Stimulated activated CD4-positive, alpha-beta T cell treated with anti-CD3 and anti-CD28 coated beads, Interleukin-12 subunit alpha, Interleukin-12 subunit beta, amount 100 ng/mL, for 24 hours (primary cell): Measurements from ENCODE around the gene SPPL3.
A peak's percentile ranks its signal among the peaks of the same experiment; 100 is the strongest.
"Not testable (repeated sequence)": the region's sequence is repeated elsewhere in the genome, so short reads cannot be mapped to it uniquely, and the experiment has no call there.

Source experiments
- DNase-seq, 2 experiments: peaks; one replicate each; pipeline ENCODE4 v3.0.0-alpha.2; 2020; ENCODE audit warnings: low read depth in 2 of 2

The SPPL3 gene

DNA sequence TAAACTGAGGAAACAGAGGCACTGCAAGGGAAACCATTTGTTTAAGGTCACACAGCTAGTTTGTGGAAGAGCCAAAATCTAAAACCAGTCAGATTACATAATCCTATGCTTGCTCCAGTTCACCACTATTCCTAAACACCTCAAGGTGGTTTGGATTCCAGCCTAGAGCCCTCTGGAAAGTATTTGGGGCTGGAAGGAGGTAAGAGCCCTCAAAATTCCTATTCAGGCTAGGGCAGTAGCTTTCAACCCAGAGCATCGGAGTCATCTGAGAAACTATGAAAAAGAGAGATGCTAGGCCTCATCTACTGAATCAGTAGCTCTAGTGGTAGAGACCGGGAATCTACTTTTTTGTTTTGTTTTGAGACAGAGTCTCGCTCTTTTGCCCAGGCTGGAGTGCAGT is 16.0 kb upstream of the SPPL3 start:
- no peak for DNase-seq

DNA sequence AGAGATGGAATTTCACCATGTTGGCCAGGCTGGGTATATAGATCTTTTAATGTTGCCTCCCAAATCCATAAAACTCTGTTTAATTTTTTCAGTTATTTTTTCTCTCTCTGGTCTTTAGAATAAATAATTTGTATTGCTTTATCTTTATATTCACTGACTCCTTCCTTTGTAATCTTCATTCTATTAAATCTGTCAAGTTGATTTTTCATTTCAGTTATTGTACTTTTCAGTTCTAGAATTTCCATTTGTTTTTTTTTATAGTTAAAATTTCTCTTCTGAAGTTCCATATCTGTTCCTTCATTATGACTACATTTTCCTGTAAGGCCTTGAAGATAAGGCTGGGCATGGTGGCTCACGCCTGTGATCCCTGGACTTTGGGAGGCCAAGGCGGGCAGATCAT is 13.6 kb upstream of the SPPL3 start:
- DNase-seq = no peak

DNA sequence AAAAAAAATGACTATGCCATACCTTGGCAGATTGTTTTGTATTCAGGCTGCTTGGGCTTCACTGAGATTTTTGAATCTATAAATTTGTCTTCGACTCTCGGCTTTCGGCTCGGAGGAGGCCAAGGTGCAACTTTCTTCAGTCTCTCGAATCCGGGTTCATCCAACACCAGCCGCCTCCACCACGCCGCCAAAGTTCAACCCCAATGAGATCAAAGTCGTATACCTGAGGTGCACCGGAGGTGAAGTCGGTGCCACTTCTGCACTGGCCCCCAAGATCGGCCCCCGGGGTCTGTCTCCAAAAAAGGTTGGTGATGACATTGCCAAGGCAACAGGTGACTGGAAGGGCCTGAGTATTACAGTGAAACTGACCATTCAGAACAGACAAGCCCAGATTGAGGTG is 12.4 kb upstream of the SPPL3 start:
- DNase-seq = no peak

DNA sequence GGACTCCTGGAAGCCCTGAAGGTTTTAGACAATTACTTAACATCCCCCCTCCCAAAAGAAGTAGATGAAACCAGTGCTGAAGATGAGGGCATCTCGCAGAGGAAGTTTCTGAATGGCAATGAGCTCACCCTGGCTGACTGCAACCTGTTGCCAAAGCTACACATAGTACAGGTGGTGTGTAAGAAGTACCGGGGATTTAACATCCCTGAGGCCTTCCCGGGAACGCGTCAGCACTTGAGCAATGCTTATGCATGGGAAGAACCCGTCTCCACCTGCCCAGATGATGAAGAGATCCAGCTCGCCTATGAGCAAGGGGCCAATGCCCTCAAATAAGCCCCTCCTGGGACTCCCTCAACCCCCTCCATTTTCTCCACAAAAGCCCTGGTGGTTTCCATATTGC is 10.6 kb upstream of the SPPL3 start:
- no peak for DNase-seq

DNA sequence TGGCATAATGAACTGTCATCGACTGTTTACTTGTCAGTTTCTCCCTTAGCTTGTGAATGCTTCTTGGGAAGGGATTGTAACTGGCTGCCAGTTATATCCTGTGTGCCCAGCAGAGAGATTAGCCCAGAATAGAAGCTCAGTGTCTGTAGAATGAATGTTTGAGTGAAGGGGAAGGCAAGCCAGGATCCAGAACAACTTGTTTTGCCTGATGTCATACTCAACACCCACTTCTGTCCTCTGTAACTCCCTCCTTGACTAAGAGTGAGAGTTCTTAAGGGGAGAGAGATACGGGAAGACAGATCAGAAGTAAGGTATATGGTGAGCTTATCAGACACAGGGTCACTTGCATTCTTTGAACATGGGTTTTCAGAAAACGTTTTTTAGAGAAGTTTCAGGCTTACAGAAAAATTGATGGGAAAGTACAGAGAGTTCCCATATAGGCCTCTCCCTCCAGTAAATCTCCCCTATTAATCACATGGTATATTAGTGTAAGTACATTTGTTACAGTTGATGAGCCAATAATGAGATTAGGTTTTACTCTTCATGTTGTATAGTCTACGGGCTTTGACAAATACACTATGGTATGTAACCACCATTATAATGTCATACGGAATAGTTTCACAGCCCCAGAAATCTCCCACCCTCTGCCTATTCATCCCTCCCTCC is 5.6 kb upstream of the SPPL3 start:
- DNase-seq = no peak

DNA sequence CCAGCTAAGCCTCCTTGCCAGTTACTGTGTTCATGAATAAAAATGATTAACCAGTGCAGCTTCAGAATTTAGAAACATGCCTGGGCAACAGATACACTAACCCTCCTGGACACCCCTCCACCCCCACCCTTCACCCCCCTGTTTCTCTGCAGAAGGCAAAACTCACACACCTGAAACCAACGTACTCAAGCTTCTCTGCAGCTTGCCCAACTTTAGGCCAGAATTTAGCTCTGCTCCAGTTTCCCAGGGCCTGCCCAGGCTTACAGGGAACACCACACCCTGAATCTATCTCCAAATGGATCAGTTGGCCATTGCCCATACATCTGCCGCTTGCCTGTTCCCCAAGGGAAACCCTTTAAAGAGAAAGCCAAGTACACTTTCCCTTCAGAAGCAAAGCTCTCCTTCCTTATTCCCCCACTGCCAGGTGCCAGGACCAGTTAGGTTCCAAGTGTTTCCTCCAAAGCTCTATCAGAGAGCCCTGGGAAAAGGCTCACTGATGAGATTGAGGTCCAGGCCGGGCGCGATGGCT is 1.8 kb upstream of the SPPL3 start:
- no peak for DNase-seq

DNA sequence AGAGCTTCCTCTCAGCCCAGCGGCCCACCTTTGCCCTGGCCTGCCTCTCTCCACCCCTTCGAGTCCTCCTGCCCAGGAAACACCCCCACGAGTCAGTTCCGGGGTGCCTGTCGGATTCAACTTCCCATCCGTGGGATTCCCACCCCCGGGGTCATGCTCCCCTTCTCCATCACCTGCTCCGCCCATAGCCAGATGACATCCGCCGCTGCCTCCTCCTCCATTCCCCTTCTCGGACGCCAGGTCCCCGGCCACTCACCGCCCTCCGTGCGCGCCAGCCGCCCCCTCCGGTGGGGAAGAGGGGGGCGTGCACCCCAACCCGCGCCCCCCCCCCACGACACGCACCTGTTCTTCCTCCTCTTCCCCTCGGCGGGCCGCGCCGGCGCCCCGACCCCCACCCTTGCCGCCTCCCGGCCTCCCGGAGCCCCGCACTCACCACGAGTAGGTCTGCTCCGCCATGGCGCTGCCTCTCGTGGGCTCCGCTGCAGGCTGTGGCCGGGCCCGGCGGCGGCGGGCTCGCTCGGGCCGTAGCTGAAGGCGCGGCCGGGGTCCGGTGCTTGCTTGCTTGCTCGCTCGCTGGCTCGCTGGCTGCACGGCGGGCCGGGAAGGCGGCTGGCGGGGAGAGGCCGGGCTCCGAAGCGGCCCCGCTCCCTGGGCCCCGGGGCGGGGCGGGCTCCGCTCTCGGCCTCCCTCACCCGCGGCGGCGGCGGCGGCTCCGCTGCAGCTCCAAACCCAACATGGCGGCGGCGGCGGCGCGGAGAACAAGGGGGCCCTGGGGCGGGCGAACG is 554 bp downstream of the SPPL3 start:
- peak; percentile 35 to 64 for DNase-seq

DNA sequence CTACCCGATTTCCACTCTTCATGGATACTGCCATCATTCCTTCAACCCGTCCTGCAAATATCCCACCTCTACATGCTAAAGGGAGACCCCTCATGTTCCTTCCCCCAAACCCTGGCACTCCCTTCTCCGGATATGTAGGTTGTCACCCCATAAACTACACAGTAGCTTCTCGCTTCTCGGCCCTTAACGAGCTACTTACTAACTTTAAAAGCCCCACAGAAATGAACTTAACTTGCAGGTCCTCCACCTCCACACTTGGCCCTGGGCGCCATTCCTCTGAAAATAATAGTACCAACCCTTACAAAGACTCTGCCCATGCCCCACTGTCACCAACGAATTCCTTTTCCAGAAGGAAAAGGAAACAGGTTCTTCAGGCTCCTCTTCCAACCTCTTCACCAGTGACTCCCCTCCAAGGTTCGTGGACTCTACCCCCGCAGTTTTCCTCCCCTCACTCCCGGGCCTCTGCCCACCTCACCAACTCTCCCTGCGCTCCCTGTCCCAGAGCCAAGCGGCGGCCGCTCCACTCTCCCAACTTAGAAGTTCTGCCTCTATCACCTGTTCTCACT is 1.2 kb downstream of the SPPL3 start:
- no peak for DNase-seq

DNA sequence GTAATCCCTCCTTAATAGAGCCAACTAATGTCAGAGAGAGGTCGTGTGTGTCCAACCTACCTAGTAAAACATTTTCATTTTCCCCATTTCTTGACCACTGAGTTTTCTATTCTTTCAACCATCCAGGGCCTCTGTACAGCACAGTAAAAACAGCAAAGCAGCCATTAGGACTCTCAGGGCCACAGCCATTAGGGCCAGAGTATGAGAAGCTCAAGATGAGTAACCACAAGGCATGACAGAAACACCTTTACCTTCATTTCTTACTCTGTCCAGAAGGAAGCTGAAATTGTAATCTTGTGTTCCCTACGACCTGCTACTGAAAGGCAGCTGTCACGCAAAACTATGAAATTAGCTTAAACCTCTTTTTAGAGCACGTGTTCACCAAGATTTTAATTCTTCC is 2.3 kb downstream of the SPPL3 start:
- DNase-seq = no peak

DNA sequence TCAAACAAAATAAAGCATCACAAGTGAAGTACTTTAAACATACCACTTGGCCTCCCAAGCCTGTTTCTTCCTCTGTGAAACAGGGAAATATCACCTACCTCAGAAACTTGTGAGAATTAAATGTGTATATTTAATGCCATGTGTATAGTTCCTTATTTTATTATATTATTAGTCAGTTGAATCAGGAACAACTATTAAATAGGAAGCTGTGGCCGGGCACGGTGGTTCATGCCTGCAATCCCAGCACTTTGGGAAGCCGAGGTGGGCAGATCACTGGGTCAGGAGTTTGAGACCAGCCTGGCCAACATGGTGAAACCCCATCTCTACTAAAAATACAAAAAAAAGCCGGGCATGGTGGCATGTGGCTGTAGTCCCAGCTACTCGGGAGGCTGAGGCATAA is 3.1 kb downstream of the SPPL3 start:
- not testable (repeated sequence) for DNase-seq

DNA sequence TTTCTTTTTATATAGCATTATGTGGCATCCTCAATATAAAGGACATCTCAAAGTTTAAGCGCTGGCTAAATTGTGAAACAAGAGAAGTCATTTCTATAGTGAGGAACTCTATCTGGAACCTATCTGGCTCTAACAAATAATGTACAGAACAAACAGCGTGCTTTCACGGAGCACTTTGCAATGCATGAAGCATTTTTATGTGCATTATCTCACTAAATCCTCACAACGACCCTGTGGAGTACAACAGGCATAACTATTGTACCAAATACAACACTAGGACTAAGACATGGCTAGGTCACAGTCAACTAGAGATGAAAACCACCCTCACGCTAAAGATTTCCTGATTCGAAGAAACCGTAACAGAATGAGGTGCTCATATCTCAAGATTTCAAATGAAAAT is 8.6 kb downstream of the SPPL3 start:
- DNase-seq = no peak

DNA sequence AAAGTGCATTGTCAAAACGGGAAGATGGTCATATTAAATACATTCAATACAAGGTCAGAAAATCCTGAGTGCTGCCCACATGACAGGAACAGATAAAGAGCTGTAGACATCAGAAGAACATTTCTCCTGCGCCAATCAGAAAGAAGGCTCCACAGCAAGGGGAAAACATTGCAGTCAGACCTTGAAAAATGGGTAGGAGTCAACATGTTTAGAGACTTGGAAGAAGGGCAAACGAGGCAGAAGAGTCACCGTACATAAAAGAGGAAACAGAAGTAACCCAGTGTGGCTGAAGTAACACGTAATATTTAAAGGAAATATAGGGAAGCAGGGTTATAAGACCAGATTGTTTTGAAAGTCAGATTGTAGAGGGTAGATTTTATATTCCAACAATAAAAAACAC is 11.9 kb downstream of the SPPL3 start:
- no peak for DNase-seq

DNA sequence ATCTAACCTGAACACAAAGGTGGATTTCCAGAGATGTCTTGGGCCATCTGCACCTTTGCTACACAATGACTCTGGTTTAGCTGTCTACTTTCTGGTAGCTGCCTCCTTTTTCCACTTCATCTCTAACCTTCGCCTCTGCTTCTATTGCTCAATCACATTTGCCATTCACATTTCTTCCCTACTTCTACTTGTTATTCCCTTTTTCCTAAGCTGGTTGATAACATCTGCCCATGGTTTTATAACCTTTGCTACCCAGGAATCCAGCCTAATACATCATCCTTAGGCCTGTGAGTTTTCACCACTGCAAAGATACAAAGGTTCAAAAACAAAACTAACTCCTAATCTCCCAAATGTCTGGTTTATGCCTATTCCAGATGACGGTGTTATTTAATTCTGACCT is 13.2 kb downstream of the SPPL3 start:
- DNase-seq = no peak

DNA sequence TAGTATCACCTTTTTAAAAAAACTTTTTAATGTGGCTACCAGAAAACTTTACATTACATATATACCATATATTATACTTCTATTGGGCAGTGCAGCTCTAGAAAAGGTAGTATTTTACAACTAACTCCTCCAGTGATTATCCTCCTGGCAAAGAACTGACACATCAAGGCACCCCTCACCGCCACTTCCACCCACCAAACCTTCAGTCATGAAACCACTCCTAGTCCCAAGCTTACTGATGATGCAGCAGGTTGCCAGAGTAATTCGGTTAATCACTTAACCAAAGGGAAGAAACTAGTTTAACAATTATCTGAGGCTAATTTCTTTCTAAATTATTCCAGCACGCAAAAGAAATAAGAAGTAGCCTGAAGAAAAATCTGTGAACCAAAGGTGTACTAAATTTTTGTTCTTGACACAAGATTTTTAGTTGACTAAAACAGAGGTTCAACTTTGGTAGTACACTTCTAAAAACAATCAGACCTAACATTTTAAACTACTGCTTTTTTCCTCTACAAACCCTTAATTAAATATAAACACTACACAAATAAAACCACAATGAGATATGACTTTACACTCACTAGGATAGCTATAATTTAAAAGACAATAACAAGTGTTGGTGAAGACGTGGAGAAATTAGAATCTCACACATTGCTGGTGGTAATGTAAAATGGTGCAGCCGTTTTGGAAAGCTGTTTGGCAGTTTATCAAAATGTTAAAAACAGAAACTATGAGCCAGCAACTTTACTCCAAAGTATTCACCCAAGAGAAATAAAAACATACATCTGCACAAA is 16.7 kb downstream of the SPPL3 start:
- peak in 1 of 2 experiments; percentile 11 for DNase-seq

DNA sequence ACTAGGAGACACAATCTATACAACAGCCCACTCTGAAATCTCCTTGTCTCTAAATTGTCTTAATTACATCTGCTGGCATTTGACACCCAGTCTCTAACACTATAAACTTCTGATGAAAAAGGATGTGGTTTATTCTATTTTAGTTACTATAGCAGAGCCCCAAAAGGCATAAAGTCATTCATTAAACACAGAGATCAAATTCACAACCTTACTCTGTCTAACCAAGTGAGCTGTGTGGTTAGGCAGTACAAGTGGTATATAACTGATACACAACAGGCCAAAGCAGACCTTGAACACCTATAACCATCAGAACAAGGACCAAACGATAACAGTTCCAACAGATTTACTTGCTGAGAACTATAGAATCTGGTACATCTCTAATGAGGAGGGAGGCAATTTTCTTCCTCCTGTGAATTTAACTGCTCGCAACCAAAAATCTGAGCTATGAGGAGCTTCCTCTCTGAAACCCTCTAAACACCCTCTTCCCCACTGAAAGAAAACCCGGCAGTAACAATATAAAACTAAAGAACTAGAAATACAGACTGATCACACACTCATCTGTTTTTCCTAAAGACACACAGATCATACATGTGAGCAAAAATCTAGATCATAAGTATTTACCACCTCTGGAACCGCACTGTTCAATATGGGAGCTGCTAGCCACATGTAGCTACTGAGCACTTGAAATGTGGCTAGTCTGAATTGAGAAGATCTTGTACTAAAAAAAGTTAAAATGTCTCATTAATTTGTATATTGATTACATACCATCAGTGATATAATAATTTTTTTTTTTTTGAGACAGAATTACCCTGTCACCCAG is 17.7 kb downstream of the SPPL3 start:
- no peak for DNase-seq

DNA sequence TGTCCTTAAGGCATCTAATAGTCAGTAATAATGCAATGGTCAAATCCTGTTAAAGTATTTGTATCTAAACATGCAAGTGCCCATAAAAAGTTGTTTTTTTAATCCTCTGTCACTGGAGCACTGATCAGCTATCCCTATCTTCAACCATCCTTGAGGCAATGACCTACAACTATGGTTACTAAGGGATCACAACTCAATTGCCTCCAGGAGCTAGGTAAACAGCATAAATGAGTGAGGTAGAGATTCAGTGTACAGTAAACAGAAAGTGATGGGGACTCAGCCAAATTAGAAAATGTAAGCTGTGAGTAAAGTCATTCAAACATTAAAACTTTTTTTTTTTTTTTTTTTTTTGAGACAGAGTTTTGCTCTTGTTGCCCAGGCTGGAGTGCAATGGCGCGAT is 18.6 kb downstream of the SPPL3 start:
- DNase-seq = no peak

DNA sequence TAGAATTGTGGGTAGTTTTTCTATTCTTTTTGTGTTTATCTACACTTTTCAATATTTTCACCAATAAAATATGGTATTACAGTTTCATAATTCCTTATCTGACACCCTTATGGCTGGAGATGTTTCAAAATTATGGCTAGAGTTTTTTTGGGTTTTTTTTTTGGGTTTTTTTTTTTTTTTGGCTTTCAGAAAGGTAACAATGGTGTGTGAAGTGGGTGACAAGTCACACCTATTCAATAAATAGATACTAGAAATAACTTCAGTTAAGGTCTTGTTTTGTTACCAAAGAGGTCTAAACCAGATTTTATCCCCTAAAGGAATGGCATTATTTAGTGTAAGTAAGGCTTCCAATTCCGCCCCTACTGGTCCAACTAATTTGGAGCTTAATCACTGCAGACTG is 19.5 kb downstream of the SPPL3 start:
- no peak for DNase-seq

DNA sequence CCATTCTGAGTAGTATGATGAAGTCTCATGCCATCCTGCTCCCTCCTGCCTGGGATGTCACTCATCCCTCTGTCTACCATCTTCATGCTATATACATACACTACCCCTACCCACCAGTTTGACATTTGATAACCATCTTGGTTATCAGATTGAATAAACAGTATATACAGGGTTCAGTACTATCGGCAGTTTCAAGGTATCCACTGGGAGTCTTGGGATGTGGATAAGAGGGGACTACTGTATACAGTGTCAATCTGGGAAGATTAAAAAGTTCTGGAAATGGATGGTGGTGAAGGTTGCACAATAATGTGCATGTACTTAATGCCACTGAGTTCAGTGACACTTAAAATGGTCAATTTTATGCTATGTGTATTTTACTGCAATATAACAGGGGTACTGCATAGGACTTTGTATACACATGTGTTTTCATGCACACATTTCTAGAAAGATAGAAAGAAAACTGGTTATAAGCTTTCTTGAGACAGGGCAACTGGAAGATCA is 22.1 kb downstream of the SPPL3 start:
- no peak for DNase-seq

DNA sequence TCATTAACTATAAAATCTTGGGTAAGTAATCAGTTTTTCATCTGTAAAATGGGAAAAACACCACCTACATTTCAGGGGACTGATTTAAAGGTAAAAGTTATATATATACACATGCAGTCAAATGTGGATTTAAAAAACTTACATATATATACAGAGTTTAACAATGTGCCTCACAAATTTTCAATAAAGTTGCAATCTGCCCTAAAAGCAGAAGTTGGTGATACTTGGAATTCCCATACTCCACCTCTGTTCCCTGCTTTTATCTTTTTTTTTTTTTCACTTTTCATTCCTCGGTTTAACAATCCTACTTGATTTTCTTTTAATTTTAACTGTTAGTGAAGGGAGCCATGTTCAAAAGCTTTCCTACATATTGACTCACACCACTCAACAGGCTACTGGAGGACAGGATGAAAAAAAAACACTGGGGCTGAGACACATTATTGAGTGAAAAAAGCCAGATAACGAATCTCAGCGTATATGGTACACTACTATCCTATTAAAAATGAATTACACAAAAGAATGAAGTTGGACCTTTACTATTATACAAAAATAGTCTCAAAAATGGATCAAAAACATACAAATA is 24.3 kb downstream of the SPPL3 start:
- no peak for DNase-seq

DNA sequence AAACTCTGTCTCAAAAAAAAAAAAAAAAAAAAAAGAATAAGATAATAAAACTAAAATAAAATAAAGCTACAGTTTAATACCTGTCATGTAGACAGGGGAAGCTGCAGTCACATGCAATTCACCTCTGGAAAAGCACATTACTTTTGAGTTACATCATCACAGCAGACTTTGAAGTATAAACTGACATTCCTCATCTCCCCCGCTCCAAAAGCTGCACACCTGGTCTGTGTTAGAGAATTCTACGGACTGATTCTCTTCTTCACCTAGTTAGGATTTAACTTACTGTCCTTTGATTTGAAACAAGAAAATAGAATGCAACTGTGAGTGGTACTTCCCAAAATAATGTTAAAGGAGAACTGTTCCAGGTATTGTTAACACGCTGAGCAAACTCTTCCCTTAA is 25.1 kb downstream of the SPPL3 start:
- no peak for DNase-seq
